HG02571 (cell line): ENCODE measurements around the gene FGFR3.
A peak's percentile ranks its signal among the peaks of the same experiment; 100 is the strongest.

Experiments
- ATAC-seq: cut with Tn5 transposase; IDR thresholded peaks from one replicate; pipeline ENCODE4 v1.9.1; 2021; ENCODE audit warnings: mild to moderate bottlenecking, moderate library complexity; ENCODE audit not compliant: unreplicated experiment

The FGFR3 gene

DNA sequence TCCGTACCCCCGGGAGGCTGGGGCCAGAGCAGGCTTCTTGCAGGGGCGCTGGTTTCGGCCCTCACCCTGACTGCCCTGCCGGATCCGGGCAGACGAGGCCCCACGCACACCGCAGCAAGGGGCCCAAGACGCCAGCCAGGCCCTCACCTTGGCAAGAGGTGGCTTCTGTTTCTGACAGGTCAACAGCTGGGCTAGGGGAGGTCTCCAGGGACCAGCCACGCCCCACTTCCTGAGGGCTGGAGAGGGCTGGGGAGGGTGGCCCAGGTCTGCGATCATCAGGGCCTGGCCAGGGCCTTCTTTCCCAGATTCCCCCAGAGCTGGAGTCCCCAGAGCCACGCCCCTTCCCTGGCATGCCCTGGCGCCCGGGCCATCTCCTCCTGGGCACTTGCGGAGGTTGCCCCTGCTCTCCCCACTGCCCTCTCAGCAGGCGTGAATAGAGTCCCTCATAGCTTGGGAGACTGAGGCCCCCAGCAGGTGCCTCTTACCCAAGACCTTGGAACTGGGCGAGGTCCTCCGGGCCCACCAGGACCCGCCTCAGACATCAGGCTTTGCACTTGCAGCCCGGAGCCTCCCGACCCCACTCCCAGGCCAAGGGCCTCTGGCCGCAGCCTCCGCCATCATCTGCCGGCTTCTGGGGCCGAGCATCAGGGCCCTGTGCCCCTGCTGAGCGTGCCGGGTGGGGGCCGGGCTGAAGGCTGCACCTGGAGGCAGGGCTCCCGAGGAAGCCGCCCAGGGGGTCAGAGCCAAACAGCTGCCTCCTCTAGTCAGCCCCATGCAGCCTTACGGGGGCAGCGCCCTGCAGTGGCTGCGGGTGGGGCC is 6.3 kb upstream of the FGFR3 start:
- no peak for ATAC-seq

DNA sequence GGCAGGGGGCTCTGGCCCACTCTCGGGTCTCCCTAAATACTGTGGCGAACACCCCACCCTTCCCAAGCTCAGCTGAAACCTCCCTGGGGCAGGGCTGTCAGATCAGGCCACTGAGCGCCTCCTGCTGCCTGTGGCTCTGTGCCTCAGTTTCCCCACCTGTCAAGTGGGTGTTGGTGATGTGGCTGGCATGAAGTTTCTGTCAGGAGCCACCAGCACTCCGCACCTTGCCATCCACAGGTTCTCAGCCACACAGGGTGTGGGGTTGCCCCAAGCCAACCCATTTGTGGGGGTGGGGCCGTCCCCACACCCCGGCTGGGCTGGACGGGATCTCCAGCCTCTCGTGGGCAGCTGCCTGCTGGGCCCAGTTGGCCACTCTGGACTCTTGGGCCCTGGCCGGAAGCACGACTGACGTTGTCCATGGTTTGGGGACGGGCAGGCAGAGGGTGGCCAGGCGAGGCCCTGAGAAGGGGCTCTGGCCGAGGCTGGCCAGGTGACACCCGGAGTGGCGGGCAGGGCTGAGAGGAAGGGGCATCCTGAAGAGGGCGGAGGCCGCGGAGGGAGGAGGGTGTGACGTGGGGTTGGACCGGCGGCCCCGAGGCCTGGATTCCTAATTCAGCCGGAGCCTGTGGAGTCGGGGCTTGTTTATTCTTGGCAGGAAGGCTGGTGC is 5.5 kb upstream of the FGFR3 start:
- no peak for ATAC-seq

DNA sequence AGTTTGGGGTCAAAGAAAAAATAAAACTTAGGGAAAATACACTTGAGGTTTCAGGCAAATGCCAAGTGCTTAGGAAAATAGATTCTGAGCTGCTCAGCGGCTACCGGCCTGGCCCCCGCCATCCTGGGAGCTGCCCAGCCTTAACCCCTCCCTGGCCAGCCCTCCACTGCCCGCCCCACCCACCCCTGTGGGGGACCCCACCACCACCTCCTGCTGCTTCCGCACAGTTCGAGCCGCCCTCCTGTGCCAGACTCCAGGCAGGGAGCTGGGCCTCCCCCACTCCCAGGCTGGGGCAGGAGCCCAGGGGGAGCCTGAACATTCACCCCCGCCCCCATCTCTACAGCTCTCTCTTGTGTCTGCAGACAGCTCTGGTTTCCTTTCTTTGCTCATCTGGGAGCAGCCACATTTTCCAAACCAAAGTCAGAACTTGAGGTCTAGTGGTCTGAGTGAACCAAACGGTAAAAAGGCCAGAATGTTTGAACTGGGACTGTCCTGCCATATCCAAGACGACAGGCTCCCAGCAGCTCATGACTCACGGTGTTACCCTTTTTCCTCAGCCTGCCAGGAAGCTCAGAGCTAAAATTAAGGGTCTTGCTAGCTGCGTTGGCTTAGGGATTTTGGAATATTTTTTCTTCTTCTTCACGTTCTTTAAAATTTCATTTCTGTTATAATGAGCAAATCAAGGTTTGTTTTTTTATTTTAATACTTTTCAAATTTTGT is 4.7 kb upstream of the FGFR3 start:
- ATAC-seq: no peak

DNA sequence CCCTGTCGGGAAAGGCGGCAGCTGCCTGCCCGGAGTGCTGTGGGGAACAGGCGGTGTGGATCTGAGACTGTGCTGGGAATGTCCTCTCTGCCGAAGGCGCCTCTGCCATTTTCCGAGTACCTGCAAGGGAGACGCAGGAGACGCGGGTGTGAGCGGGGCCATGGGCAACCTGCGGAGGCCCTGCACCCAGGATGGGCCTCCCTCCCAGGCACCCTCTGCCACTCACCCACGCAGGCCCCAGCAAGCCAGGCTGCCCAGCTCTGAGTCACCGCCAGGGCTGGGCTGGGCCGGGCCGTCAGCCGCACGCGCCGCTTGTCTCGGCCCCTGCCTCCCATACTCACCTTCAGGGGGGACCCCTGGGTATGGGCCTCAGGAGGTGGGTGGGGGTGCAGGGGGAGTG is 3.5 kb upstream of the FGFR3 start:
- ATAC-seq: no peak

DNA sequence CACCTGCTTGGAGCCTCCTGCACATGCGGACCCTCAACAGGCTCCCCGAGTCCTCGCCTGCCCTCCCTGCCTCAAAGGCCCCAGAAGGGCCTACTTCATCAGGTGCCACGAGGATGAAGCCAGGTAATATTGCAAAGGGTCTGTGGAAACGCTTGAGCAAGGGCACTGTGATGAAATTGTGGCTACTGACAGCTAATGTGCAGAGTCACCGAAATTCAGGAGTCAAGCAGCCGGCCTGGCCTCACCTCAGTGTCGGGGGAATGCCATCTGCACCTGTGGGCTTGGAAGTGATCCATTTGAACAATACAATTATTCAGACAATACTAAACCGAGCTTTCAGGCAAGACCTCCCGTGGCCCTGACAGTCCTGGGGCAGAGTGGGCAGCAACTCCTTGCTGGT is 3.1 kb upstream of the FGFR3 start:
- no peak for ATAC-seq

DNA sequence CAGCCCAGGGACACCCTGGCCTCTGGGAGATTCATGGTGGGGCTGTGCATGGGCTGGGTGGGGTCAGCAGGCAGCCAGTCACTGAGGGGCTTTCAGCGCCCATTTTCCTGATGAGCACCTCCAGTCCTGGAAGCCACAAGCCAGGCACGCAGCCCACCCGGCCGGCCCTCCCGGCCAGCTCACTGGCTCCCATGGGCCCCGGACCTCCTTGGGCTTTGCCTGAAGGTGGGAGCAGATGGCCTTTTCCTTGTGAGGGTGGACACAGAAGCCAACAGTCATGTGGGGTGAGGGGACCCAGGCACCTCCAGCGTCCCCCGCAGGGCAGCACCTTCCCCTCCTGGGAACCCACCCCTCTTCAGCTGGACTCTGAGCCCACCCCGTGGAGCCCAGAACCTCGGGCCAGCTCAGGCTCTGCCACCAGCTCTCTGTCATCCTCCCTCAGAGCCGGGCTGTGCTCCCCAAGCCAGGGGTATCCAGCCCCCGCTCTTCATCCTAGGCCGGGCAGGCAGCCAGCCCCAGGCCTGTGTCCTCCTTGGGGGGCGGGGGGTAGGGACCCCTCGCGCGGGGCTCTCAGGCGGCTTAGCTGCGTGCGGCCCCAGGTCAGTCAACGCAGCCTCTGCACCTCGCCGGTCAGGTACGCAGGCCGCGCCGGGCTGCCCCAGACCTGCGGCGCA is 798 bp upstream of the FGFR3 start:
- no peak for ATAC-seq

DNA sequence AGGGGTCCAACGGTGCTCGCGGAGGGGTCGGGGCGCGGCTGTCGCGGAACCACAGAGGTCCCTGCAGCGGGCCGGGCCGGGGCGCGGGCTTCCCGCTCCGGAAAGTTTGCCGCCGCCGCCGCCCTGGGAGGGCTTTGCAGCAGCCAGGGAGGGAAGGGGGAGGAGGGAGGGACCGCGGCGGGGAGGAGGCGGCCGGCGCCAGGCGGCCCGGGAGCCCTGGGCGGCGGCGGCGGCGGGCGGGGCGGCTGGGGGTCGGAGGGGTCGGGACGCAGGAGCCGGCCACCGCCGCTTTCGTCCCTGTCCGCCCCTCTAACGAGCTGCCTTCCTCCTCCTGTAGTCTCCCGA is 375 bp downstream of the FGFR3 start:
- ATAC-seq: peak; percentile 2

DNA sequence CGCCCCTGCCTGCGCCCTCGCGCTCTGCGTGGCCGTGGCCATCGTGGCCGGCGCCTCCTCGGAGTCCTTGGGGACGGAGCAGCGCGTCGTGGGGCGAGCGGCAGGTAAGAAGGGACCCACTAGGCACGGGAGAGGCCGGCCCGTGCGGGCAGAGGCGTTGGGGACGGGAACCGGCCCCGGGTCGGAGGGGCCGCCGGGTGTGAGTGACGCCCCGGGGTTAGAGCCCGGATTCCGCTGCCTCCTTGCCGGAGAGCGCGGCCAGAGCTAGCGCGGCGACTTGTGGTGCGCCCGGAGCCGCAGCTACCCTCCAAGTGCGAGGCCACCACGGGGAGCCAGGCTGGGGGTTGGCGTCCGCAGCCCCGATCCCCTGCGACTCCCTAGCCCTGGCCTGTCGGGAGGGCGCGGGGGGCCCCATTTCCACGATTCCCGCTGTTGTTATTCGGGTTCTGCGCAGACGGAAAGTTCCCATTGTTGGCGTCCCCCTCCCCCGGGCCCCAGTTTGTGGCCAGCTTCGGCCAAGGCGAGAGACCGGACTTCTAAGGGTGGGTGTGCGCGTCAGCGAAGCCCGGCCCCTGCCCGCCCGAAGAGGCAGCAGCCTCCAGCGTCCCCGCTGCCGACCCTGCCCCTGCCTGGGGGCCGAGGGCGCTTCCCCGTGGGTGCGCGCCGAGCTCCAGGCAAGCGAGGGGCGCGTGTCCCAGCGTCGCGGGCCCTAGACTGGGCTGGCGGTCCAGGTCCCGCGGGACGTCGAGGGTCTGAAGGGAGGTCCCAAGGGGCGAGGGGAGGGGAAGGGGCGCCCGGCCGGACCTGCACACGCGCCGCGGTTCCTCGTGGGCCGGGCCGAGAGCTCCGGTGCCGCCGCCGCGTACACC is 1.1 kb downstream of the FGFR3 start:
- ATAC-seq: no peak

DNA sequence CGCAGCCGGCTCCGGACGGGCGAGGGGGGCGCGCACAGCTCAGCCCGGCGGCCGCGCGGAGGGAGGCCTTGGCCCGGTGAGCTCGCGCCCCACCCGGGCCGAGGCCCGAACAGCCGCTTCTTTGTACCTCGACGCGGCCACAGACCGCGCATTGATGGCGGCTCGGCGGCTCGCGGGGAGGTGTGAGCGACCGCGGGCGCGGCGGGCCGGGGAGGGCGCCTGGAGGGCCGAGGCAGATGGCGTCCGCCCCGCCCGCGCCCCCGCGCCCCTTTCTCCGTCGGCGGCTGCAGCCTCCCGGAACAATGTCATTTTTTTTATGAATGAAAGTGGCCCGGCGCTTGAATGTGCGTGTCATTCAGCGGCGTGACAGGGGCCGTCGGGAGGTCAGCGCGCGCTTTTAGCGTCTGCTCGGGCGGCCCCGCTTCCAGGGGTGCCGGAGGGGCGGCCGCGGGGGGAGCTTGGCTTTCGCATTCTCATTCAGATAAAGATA is 1.8 kb downstream of the FGFR3 start:
- ATAC-seq: no peak

DNA sequence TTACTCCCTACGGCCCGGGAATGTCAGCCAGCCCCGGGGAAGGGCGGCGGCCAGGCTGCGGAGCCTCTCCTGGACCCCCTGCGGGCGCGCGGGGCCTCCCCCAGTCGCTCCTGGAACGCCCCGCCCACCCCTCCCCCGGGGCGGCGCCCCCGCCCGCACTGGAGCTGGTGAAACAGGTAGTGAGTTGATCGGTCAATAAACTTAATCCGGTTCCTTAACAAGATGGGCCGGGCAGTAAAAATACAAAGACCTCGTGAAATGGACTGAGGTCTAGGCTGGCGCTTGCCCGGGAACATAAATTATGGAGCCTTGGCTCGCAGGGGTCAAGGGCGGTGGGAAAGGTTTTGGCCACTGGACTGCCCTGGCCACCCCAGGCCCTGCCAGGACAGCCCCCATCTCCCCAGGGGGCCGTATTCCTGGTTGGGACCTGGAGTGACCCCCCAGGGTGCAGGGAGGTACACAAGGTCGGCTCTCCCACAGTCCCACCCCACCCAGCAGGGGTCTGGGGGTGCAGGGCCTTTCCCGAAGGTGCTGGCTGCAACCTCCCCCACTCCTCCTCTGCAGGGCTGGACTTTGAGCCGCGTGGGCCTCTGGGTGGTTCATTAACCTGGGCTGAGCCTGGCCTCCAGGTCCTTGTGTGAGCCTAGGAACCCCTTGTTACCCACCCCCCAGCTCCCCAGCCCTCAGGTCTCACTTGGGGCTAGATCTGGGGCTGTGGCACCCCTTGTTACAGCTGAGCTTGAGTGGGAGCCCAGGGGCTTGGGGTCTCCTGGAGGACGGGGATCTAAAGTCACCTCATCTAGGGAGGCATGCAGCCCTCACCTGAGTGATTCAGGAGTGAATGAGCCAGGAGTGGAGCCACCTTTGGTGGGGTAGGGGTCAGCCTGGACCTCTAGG is 2.5 kb downstream of the FGFR3 start:
- no peak for ATAC-seq

DNA sequence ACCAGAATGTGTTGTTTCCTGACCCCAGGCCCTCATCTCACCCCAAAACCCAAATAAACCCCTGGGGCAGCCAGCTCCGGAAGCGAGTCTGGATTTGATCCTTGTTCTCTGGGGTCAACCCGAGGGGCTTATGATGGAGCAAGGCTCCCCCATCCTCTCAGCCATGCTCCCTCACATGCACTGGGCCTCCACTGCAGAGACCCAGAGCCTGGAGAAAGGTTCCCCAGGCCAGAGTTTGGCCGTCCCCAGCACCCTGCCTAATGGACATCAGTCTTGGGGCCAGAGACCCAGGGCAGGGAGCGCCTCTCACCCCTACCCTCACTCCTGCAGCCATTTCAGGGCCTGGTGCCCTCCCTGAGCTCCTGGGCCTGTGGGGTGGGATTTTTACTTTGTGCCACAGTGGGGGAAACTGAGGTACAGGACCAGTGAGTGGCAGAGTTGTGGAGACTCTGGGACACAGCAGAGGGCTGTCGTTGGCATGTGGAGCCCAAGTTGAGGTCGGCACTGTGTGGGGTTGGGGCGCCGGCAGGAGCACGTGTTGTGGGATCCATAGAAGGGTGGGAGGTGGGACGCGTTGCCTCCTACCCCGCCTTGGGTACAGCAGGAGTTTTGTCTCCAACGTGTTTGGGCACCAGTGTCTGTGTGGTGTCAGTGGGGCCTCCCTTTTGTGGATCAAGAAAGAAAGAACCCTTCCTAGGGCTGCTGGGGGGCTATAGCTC is 3.6 kb downstream of the FGFR3 start:
- ATAC-seq: no peak

DNA sequence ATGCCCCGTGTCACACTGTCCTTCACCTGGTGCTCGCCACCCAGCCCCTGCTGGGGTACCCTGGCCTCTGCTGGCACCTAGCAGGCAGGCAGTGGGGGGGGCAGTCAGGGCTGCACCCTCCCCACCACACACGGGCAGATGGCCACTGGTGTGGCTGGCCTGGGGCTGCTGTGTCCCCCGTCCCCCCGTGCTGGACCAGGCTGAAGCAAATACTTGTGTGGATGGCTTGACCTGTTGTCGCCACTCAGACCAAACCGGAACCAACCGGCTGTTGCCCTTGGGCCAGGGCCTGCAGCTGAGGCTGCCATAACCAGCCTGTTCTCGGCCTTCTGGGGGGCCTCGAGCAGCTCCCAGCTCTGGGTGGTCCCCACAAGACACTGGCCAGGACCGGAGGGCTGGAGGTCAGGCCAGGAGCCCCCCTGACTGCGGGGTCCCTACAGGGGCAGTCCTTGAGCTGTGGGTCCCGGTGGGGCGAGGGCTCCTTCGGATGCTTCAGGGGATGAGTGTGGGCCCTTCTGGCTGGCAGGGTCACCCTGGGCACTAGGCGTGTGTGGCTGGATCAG is 4.3 kb downstream of the FGFR3 start:
- ATAC-seq: no peak

DNA sequence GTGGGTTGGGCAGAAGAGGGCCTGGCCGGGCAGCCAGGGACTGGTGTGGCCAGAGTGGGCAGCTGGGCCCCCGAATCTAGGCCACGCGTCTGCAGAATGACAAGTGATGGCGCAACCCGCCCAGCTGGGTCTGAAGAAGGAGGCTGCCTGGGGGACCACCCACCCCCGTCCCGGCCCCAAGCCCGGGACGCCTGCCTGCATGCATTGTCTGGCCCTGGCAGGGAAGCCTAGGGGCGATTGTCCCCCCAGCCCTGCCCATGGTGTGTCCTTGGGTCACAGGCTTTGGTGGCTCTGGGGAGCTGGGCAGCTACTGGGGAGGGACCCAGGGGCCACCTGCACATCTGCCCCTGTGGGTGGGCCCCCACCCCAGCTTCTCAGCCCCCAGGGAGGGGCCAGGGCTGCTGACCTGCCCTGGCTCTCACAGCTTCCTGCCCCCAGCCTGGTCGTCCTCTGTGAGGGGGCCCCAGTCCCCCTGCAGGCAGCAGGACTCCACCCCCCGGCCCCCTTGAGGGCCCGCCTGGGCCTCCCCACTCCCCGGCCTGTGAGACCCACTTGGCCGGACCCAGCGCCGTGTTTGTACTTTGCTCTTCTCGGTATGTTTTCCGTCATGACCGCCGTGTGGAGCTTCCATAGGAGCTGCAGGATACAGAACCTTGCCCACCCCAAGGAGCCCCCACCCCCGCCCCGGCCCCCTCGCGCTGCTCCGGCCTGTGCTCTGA is 4.9 kb downstream of the FGFR3 start:
- no peak for ATAC-seq

DNA sequence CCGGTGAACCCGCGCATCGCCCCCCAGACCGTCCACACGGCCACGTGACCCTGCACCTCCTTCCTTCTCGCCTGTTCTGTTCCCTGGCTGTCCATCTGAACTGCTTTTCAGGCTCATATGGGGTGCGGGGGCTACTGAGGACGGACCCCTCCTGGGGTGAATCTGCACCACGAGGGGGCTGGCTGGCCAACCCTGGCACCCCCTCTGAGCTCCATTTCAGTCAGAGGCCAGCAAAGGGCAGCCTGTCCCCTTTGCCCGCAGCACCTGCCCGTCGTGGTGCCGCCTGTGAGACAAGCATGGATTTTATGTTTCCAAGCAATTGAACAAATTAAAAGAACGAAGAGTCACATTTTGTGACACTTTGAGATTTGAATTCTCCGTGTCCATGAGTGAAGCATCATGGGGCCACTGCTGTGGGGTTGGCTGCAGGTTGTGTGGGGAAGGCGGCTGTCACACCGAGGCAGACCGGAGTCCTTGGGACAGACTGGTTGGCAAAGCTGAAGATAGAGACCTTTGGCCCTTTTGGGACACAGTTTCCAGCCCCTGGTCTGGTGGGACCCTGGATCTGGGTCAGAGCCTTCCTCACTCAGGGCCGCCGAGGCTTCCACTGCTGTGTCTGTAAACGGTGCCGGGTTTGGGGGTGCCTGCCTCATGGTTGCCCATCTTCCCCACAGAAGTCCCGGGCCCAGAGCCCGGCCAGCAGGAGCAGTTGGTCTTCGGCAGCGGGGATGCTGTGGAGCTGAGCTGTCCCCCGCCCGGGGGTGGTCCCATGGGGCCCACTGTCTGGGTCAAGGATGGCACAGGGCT is 5.7 kb downstream of the FGFR3 start:
- no peak for ATAC-seq

DNA sequence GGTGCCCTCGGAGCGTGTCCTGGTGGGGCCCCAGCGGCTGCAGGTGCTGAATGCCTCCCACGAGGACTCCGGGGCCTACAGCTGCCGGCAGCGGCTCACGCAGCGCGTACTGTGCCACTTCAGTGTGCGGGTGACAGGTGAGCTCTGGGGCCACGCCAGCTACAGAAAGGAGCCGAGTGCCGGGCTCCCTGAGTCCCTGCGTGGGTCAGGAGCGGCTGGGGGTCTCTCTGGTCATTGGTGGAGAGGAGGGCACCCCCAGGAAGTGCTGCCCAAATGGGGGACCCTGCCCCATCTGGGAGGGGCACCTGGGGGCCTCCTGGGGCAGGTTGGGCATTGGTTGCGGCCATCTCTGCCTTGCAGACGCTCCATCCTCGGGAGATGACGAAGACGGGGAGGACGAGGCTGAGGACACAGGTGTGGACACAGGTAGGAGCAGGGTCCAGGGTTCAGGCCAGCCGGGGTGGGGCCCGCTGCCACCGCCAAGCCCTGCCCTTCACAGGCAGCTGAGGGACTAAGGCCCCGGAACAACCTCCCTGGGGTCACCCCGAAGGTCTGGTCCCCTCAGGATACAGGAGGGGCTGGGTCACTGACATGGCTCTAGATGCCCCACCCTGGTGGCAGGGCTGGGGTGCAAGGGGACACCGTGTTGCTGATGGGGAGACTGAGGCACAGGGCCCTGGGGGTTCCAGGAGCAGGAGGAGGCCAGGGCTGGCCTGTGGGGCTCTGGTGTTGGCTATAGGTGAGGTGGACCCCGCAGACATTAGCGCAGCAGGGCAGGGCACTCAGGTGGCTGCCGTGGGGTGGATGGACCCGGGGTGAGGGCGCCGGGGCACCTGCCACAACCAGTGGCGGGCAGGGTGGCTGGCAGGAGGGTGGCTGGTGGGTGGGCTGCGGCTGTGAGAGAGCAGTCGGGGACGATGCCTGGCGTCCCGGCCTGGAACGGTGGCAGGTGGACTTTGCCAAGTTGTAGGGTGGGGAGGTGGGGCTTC is 6.6 kb downstream of the FGFR3 start:
- no peak for ATAC-seq

DNA sequence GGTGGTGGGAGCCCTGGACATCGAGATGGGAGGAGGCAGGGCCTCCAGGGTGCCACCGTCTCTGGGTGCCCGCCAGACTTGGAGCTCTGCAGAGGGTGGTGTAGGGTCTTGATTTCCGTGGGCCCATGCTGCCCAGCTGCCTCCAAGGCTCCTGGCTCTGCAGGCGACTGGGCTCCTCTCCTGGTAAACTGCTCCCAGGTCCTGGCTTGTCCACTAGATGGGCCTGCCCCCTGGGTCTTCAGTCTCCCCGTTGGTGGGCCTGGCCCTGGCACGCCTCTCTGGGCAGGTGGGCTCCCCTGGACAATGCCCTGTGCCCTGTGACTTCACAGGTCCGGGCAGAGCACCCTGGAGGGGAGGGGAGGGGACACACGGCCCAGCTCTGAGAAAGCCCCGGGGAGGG is 7.7 kb downstream of the FGFR3 start:
- no peak for ATAC-seq
